Adipocyte (in vitro differentiated cells): Measurements from ENCODE around the gene RIPPLY1.
"Not testable (repeated sequence)": the region's sequence is repeated elsewhere in the genome, so short reads cannot be mapped to it uniquely, and the experiment has no call there.

Source experiments
- DNase-seq: peaks from one replicate; pipeline ENCODE4 v3.0.0-alpha.2; 2015; ENCODE audit warnings: low read depth
- H3K27me3 ChIP-seq: replicated peaks from 2 replicates; pipeline ENCODE4 v1.7.0; 2013; ENCODE audit warnings: mild to moderate bottlenecking, low read length, moderate library complexity; ENCODE audit not compliant: control insufficient read depth, insufficient read depth
- H3K36me3 ChIP-seq: 2 replicates; pipeline ENCODE4 v1.7.0; 2013; ENCODE audit warnings: low read length, mild to moderate bottlenecking, moderate library complexity; ENCODE audit not compliant: control insufficient read depth, insufficient read depth, severe bottlenecking
- H3K4me1 ChIP-seq: 2 replicates; pipeline ENCODE4 v1.7.0; 2013; ENCODE audit warnings: mild to moderate bottlenecking, low read length, moderate library complexity; ENCODE audit not compliant: control insufficient read depth, insufficient read depth
- H3K4me3 ChIP-seq: 2 replicates; pipeline ENCODE4 v1.7.0; 2013; ENCODE audit warnings: mild to moderate bottlenecking, low read length, moderate library complexity
- H3K9ac ChIP-seq: 2 replicates; pipeline ENCODE4 v1.7.0; 2013; ENCODE audit warnings: mild to moderate bottlenecking, low read length, moderate library complexity
- H3K9me3 ChIP-seq: 2 replicates; pipeline ENCODE4 v1.7.0; 2013; ENCODE audit warnings: mild to moderate bottlenecking, low read length, moderate library complexity; ENCODE audit not compliant: control insufficient read depth

RIPPLY1 gene

DNA sequence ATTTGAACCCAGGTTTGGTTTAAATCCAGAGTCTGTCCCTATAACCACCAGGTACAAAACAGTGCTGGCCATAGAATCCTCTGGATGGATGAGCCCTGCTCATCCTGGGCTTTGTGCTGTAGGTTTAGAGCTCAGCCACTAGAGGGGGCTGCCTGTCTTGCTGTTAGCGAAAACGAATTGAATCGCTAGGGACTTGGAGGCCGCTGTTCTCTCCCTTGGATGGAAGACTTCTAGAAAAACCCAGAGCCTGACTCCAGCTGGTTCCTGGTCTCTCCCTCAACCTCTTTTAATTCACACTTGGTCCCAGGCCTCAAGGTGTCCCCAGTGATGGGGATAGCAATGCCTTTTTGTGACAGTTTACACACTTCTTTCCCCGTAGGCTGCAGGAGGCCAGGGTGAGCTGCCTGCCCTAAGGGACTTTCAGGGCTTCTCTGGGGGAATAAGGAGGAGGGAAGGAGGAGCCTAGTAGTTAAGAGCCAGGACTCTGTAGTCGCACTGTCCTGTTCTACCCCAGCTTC lies 8.7 kb downstream of the RIPPLY1 start:
- Histone ChIP-seq H3K9ac (no peak overlapping the region), H3K27me3 (peaks cover 14% of the 10 kb centered on the region), H3K36me3 (no peaks in the 10 kb centered on the region), H3K9me3 (no peaks in the 10 kb centered on the region), H3K4me3 (no peak overlapping the region), H3K4me1 (peaks cover 22% of the 10 kb centered on the region)
- DNase-seq, result peak; percentile 84

DNA sequence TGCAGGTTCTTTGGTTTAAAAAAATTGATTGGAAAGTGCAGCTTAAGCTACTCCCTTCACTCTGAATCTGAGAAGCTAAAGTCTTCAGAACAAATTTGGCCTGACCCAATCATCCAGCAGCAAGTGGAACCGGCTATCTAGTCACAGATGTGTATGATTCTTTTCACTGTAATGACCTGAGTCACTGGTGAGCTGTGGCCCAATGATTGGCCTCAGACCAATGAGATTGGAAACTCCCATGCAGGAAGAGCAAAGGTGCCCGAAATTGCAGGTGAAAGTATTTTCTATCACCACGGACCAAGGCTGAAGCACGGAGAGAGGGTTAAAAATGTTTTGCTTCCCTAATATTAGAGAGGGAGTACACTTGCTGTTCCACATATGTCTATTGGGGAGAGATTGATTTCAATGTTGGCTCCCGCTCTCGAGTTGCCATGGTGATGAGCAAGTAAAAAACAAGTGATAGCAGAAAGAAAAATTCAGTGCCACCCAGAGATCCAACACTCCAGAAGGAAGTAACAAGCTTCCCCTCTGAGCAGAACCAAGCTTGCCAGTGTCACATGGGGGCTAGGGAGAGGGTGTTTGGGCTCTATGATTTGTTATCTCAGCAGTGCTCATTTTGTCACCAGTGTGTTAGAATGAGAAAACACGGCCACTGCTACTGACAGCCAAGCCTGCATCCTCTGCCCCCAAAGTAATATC lies 11.2 kb downstream of the RIPPLY1 start:
- Histone ChIP-seq H3K4me1 (peaks cover 11% of the 10 kb centered on the region), H3K9me3 (peaks cover 8% of the 10 kb centered on the region), H3K36me3 (no peaks in the 10 kb centered on the region), H3K27me3 (peaks cover 23% of the 10 kb centered on the region), H3K4me3 (no peak overlapping the region), H3K9ac (no peak overlapping the region)
- DNase-seq, result no peak

DNA sequence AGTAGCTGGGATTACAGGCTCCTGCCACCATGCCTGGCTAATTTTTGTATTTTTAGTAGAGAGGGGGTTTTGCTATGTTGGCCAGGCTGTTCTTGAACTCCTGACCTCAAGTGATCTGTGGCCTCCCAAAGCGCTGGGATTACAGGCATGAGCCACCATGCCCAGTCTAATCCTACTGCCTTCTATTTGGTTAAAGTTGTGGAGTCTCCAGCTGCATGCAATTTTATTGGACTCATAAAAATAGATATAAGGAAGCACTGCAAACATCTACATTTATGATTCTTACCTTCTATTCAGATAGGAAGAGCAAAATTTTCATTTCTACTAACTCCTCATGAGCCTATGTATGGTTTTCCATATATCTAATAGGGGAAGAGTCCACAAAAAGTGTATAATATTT lies 13.7 kb downstream of the RIPPLY1 start:
- H3K4me3 ChIP-seq, result no peak overlapping the region
- DNase-seq, result no peak

DNA sequence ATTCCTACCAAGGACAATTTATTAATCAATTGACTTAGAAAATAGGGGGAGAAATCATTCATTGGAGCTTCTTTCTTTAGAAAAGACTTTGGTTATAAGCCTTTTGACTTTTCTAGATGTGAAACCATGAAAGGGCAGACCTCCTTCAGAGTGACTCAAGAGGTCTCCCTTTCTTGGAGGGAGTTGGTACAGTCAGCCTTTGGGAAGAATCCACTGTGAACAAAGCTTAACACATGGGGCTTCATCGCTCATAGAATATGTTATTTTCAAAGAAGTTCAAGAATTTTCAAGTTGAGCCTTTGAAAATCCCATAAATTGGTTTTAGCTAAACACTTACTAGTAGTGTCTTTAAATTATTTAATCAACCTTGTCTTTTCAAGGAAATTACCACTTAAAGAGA lies 28.0 kb downstream of the RIPPLY1 start:
- Histone ChIP-seq H3K4me3 (no peak overlapping the region), H3K9ac (no peak overlapping the region), H3K4me1 (no peaks in the 10 kb centered on the region), H3K27me3 (peaks cover 21% of the 10 kb centered on the region), H3K9me3 (peaks cover 17% of the 10 kb centered on the region), H3K36me3 (no peaks in the 10 kb centered on the region)
- peak; percentile 31 for DNase-seq

More for the DNA sequence above, 13.7 kb downstream of the RIPPLY1 start:
- peaks cover 27% of the 10 kb centered on the region for H3K27me3 ChIP-seq
- peaks cover under 1% of the 10 kb centered on the region for H3K4me1 ChIP-seq
- H3K9me3 ChIP-seq, result peaks cover 8% of the 10 kb centered on the region
- no peak overlapping the region for H3K9ac ChIP-seq
- H3K36me3 ChIP-seq, result no peaks in the 10 kb centered on the region

DNA sequence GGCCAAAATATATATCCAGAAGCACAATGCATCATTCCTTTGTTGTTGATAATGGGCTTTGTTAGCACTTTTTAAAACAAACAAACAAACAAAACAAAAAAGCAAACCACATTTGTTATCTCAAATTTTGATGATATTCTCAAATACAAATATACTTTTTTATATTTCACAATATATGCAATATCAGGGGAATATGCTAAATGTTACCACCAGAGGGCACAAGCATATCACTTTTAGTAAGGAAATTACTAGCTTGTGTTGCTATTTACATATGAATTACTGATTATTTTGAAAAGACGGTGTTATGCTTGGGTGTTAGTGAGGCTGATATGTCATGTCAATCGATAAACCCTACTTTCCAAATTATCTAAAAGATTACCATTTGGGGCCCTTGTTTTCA lies 29.1 kb downstream of the RIPPLY1 start:
- Histone ChIP-seq H3K9me3 (peaks cover 7% of the 10 kb centered on the region), H3K4me3 (no peak overlapping the region)
- peak; percentile 68 for DNase-seq

DNA sequence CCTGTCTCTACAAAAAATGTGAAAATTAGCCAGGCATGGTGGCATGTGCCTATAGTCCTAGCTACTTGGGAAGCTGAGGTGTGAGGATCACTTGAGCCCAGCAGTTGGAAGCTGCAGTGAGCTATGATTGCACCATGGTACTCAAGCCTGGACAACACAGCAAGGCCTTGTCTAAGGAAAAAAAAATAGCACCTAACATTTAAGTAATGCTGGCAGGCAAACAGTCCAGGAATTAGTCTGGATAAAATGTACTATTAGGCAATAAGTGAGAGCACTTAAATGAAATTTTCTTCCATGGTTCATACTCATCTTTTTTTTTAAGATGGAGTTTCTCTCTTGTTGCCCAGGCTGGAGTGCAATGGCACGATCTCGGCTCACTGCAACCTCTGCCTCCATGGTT lies 30.3 kb downstream of the RIPPLY1 start:
- peaks cover 21% of the 10 kb centered on the region for H3K27me3 ChIP-seq
- H3K4me3 ChIP-seq, H3K9ac ChIP-seq, H3K36me3 ChIP-seq, H3K4me1 ChIP-seq, H3K9me3 ChIP-seq: not testable (repeated sequence)
- DNase-seq, result peak; percentile 42

More for the DNA sequence above, 29.1 kb downstream of the RIPPLY1 start:
- Histone ChIP-seq H3K27me3 (peaks cover 21% of the 10 kb centered on the region), H3K36me3 (no peaks in the 10 kb centered on the region), H3K4me1 (no peaks in the 10 kb centered on the region), H3K9ac (no peak overlapping the region)

DNA sequence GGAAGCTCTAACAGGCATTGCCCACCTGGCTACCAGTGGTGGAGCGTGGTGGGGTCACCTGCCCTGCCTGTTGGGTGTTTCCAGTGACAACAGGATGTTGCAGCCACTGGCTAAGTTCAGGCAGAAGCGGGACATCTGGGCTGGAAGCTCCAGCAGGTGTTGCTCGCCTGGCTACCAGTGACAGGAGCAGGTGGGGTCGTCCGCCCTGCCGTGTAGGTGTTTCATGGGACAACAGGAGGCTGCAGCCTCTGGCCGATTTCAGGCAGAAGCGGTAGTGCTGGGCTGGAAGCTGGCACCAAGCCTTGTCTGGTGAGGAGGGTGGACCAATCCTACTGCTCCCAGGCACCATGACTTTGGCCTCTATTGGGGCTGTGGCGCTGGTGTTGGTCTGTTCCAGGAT lies 39.4 kb downstream of the RIPPLY1 start:
- H3K9me3 ChIP-seq, result peaks cover 15% of the 10 kb centered on the region
- DNase-seq, result no peak
- no peaks in the 10 kb centered on the region for H3K36me3 ChIP-seq
- no peak overlapping the region for H3K4me3 ChIP-seq
- peaks cover 23% of the 10 kb centered on the region for H3K27me3 ChIP-seq
- H3K9ac ChIP-seq, result no peak overlapping the region
- H3K4me1 ChIP-seq, result no peaks in the 10 kb centered on the region

DNA sequence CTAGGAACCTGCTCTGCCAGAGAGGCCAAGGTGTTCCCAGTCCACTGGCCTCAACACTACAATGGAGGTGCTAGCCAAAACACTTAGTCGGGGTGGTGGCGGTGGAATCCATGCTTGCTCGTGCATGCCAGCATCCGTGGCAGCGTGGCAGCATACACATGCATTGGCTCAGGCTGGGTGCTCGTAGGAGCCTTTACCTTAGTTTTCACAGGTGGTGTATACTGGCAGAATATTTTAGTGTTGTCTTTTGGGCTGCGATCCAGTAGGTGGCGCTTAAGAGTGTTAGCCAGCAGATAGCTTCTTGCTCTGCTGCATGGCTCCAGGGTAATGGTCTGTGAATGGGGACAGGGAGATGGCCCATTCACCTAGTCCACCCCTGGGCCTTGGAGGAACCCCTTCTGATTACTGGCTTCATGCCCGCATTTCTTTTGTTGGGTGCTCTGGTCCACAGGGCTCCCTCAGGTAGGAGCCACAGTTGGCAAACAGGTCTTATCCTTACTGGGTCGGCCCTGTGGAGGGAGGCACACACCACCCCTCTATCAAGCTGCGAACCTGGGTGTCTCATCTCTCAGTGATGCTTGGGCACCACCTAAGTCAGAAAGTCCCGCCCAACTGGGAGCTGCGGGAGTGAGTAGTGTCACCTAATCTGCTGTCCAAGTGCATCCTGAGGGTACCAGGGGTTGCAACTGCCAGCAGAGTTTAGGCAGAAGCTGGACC lies 40.0 kb downstream of the RIPPLY1 start:
- Histone ChIP-seq H3K4me1 (no peaks in the 10 kb centered on the region), H3K9me3 (peaks cover 18% of the 10 kb centered on the region), H3K27me3 (peaks cover 23% of the 10 kb centered on the region), H3K9ac (no peak overlapping the region), H3K36me3 (no peaks in the 10 kb centered on the region), H3K4me3 (no peak overlapping the region)
- no peak for DNase-seq
